ENCODE measurements around the gene OR5D18. TPM values are rescaled to one million over a fixed set of nuclear protein-coding genes. Genes with fewer than 3 reads are reported as not detected.

OR5D18 gene
- polyA plus RNA-seq, 1 of the 3 experiments (the other 2 are of a cell fraction) = not detected

DNA sequence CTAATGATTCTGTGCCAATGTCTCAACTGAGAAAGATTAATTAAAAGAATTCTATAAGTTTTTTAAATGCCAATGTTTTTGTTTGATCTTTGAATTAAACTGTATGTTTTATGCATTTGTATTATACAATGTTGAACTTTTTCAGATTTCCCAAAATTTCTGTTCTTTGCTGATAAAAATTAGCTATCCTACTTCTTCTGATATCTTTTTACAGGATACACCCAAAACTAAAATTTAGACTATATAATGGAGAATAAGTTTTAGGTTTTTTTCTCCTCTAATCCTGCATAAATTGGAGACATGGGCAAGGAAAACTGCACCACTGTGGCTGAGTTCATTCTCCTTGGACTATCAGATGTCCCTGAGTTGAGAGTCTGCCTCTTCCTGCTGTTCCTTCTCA, 7.5 kb downstream of the OR5D18 start, which contains the start of gene OR5L2:
Gene OR5L2 (plus strand): TSS at position 301 of the 400 bp plus-strand sequence. CDS start 0 bp downstream, at position 301.
- H3K36me3 ChIP-seq (replicated peaks in 1 of 2; ENCODE audit: control insufficient read depth in 1 of 2, insufficient read depth in 2 of 2, low read length in 1 of 2) = no peaks in the 10 kb centered on the region
- H3K27me3 ChIP-seq (ENCODE audit: insufficient read depth) = no peaks in the 10 kb centered on the region
- no peaks in the 10 kb centered on the region for H3K9me2 ChIP-seq
- H4K20me1 ChIP-seq (ENCODE audit: insufficient read depth) = no peaks in the 10 kb centered on the region
- no peak within 1 kb of the TSS for H3K9ac ChIP-seq
- ChIA-PET POLR2A (no interaction called here), CTCF (interaction anchor here (1.0 kb wide), 1 partner anchor 69 kb away, joined by 3 read pairs; no protein-coding TSS in a partner anchor)
- H3K27ac ChIP-seq (ENCODE audit: low read depth in 2 of 2, low read length in 1 of 2) = no peak within 1 kb of the TSS
- no peaks in the 10 kb centered on the region for H3F3A ChIP-seq (replicated peaks; ENCODE audit: insufficient read depth)
- H3K79me2 ChIP-seq (ENCODE audit: insufficient read depth) = no peaks in the 10 kb centered on the region
- no peak within 1 kb of the TSS for H2AFZ ChIP-seq (ENCODE audit: low read depth)
- no peak within 1 kb of the TSS for H3K4me3 ChIP-seq (ENCODE audit: low read depth in 2 of 2, low read length in 1 of 2)
- no peaks in the 10 kb centered on the region for H3K4me1 ChIP-seq (ENCODE audit: control insufficient read depth in 1 of 2, insufficient read depth in 2 of 2, low read depth in 1 of 2, low read length in 1 of 2)
- H3K9me3 ChIP-seq = no peaks in the 10 kb centered on the region
- H3K4me2 ChIP-seq = no peak within 1 kb of the TSS
- DNase-seq = no peak
- TF ChIP-seq MXI1 (IDR thresholded peaks at IDR 0.05; ENCODE audit: low read depth, low read length) (no peak), FOXJ3 (CRISPR knock-in tag; IDR thresholded peaks at IDR 0.05) (no peak), EZH2phosphoT487 (IDR thresholded peaks at IDR 0.05; ENCODE audit: borderline replicate concordance, low read depth) (no peak), RAD21 (IDR thresholded peaks at IDR 0.05; ENCODE audit: low read length) (no peak), NRF1 (IDR thresholded peaks at IDR 0.05; ENCODE audit: low read depth, low read length) (no peak), YY1 (IDR thresholded peaks at IDR 0.05; ENCODE audit: low read depth) (no peak), GABPA (IDR thresholded peaks at IDR 0.05; ENCODE audit: low read depth) (no peak), POLR2AphosphoS5 (IDR thresholded peaks at IDR 0.05; ENCODE audit: low read depth, low read length) (no peak), TAF1 (IDR thresholded peaks at IDR 0.05; ENCODE audit: borderline replicate concordance, low read depth, low read length) (no peak)
- TF ChIP-seq, protein P1, sequence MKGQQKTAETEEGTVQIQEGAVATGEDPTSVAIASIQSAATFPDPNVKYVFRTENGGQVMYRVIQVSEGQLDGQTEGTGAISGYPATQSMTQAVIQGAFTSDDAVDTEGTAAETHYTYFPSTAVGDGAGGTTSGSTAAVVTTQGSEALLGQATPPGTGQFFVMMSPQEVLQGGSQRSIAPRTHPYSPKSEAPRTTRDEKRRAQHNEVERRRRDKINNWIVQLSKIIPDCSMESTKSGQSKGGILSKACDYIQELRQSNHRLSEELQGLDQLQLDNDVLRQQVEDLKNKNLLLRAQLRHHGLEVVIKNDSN (IDR thresholded peaks at IDR 0.05; ENCODE audit: borderline replicate concordance, low read depth) = no peak
- TF ChIP-seq, protein P2, sequence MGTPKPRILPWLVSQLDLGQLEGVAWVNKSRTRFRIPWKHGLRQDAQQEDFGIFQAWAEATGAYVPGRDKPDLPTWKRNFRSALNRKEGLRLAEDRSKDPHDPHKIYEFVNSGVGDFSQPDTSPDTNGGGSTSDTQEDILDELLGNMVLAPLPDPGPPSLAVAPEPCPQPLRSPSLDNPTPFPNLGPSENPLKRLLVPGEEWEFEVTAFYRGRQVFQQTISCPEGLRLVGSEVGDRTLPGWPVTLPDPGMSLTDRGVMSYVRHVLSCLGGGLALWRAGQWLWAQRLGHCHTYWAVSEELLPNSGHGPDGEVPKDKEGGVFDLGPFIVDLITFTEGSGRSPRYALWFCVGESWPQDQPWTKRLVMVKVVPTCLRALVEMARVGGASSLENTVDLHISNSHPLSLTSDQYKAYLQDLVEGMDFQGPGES (IDR thresholded peaks at IDR 0.05; ENCODE audit: low read depth, low read length) = no peak
- TF ChIP-seq, protein P3, sequence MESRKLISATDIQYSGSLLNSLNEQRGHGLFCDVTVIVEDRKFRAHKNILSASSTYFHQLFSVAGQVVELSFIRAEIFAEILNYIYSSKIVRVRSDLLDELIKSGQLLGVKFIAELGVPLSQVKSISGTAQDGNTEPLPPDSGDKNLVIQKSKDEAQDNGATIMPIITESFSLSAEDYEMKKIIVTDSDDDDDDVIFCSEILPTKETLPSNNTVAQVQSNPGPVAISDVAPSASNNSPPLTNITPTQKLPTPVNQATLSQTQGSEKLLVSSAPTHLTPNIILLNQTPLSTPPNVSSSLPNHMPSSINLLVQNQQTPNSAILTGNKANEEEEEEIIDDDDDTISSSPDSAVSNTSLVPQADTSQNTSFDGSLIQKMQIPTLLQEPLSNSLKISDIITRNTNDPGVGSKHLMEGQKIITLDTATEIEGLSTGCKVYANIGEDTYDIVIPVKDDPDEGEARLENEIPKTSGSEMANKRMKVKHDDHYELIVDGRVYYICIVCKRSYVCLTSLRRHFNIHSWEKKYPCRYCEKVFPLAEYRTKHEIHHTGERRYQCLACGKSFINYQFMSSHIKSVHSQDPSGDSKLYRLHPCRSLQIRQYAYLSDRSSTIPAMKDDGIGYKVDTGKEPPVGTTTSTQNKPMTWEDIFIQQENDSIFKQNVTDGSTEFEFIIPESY (IDR thresholded peaks at IDR 0.05; ENCODE audit: borderline replicate concordance, low read depth) = no peak
- TF ChIP-seq, protein P4, sequence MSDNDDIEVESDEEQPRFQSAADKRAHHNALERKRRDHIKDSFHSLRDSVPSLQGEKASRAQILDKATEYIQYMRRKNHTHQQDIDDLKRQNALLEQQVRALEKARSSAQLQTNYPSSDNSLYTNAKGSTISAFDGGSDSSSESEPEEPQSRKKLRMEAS (IDR thresholded peaks at IDR 0.05; ENCODE audit: low read depth) = no peak
- TF ChIP-seq, protein P5, sequence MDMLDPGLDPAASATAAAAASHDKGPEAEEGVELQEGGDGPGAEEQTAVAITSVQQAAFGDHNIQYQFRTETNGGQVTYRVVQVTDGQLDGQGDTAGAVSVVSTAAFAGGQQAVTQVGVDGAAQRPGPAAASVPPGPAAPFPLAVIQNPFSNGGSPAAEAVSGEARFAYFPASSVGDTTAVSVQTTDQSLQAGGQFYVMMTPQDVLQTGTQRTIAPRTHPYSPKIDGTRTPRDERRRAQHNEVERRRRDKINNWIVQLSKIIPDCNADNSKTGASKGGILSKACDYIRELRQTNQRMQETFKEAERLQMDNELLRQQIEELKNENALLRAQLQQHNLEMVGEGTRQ (IDR thresholded peaks at IDR 0.05; ENCODE audit: borderline replicate concordance, low read depth, low read length) = no peak
